GM12878 (cell line): ENCODE measurements around the gene DNAJC28. TPM values are rescaled to one million over a fixed set of nuclear protein-coding genes. Genes with fewer than 3 reads are reported as not detected.

Source experiments
- EGR1 ChIP-seq, 2 experiments: IDR thresholded peaks; 1 replicate in 1 of 2; 2 replicates in 1 of 2; pipeline ENCODE4 v1.6.1; 2011 to 2012; ENCODE audit warnings: low read depth in 2 of 2, low read length in 2 of 2, borderline replicate concordance in 1 of 2, mild to moderate bottlenecking in 1 of 2, moderate library complexity in 1 of 2
- HCFC1 ChIP-seq: fragments of 150-350 bp; IDR thresholded peaks from 2 replicates; pipeline ENCODE4 v1.6.1; 2014; ENCODE audit warnings: low read length
- HDAC6 ChIP-seq: fragments of 200-600 bp; sonication (generic); IDR thresholded peaks from one replicate; pipeline ENCODE4 v1.8.0; 2017; ENCODE audit warnings: antibody characterized with exemption; ENCODE audit not compliant: unreplicated experiment
- MEF2A ChIP-seq: IDR thresholded peaks from 2 replicates; pipeline ENCODE4 v1.6.1; 2011; ENCODE audit warnings: low read depth, mild to moderate bottlenecking, low read length, moderate library complexity; ENCODE audit not compliant: insufficient read depth
- NBN ChIP-seq: fragments of 450-650 bp; IDR thresholded peaks from 2 replicates; pipeline ENCODE4 v1.6.1; 2016
- NFYB ChIP-seq: IDR thresholded peaks from 2 replicates; pipeline ENCODE4 v1.6.1; 2011; ENCODE audit warnings: low read depth, mild to moderate bottlenecking, low read length, improper control_type of control experiment, moderate library complexity; ENCODE audit not compliant: insufficient read depth
- NRF1 ChIP-seq: conservative IDR thresholded peaks from 2 replicates; pipeline ENCODE4 v1.6.1; 2011; ENCODE audit warnings: mild to moderate bottlenecking, low read depth, low read length, improper control_type of control experiment
- PKNOX1 ChIP-seq: fragments of 450-650 bp; IDR thresholded peaks from 2 replicates; pipeline ENCODE4 v1.6.1; 2016; ENCODE audit warnings: mild to moderate bottlenecking
- POLR2AphosphoS2 ChIP-seq: IDR thresholded peaks from 2 replicates; pipeline ENCODE4 v1.6.1; 2011; ENCODE audit warnings: low read depth, mild to moderate bottlenecking, low read length, improper control_type of control experiment, moderate library complexity
- RAD21 ChIP-seq: IDR thresholded peaks from 2 replicates; pipeline ENCODE4 v1.6.1; 2011; ENCODE audit warnings: mild to moderate bottlenecking, low read depth, low read length, moderate library complexity; ENCODE audit not compliant: insufficient read depth
- RB1 ChIP-seq: fragments of 450-650 bp; formaldehyde crosslinking; IDR thresholded peaks from 2 replicates; pipeline ENCODE4 v1.6.1; 2017; ENCODE audit warnings: mild to moderate bottlenecking, borderline replicate concordance
- RCOR1 ChIP-seq: conservative IDR thresholded peaks from 2 replicates; pipeline ENCODE4 v1.6.1; 2012; ENCODE audit warnings: low read depth, low read length, improper control_type of control experiment
- RELB ChIP-seq: fragments of 450-650 bp; IDR thresholded peaks from 2 replicates; pipeline ENCODE4 v1.6.1; 2017; ENCODE audit warnings: low read depth, mild to moderate bottlenecking, moderate library complexity
- SP1 ChIP-seq: IDR thresholded peaks from one replicate; pipeline ENCODE4 v1.6.1; 2011; ENCODE audit warnings: low read depth, low read length
- SPI1 ChIP-seq: IDR thresholded peaks from 2 replicates; pipeline ENCODE4 v1.6.1; 2011; ENCODE audit warnings: low read depth, mild to moderate bottlenecking, low read length, moderate library complexity, borderline replicate concordance; ENCODE audit not compliant: insufficient read depth
- SUPT20H ChIP-seq: IDR thresholded peaks from 2 replicates; pipeline ENCODE4 v1.6.1; 2011; ENCODE audit warnings: low read depth, mild to moderate bottlenecking, low read length, moderate library complexity, borderline replicate concordance; ENCODE audit not compliant: control insufficient read depth
- TARDBP ChIP-seq: IDR thresholded peaks from 2 replicates; pipeline ENCODE4 v1.6.1; 2016; ENCODE audit warnings: borderline replicate concordance
- TBL1XR1 ChIP-seq: IDR thresholded peaks from 2 replicates; pipeline ENCODE4 v1.6.1; 2012; ENCODE audit warnings: low read depth, low read length, improper control_type of control experiment
- WRNIP1 ChIP-seq: IDR thresholded peaks from 2 replicates; pipeline ENCODE4 v1.6.1; 2011; ENCODE audit warnings: low read depth, low read length, improper control_type of control experiment, borderline replicate concordance
- ZBTB4 ChIP-seq: fragments of 450-650 bp; formaldehyde crosslinking; IDR thresholded peaks from 2 replicates; pipeline ENCODE4 v1.4.0; 2022; ENCODE audit warnings: mild to moderate bottlenecking, moderate library complexity
- ZNF207 ChIP-seq: fragments of 450-650 bp; IDR thresholded peaks from 2 replicates; pipeline ENCODE4 v1.6.1; 2014; ENCODE audit warnings: antibody characterized with exemption, mild to moderate bottlenecking, borderline replicate concordance
- ZNF217 ChIP-seq: fragments of 450-650 bp; IDR thresholded peaks from 2 replicates; pipeline ENCODE4 v1.6.1; 2017; ENCODE audit warnings: antibody characterized with exemption, mild to moderate bottlenecking
- ZNF622 ChIP-seq: fragments of 450-650 bp; IDR thresholded peaks from 2 replicates; pipeline ENCODE4 v1.6.1; 2017; ENCODE audit warnings: mild to moderate bottlenecking, inconsistent platforms
- polyA plus RNA-seq, 11 experiments: library from polyadenylated mRNA; depleted of rRNA in 4 of 11; unstranded in 6 of 11; stranded (reverse) in 5 of 11; fragments of >200 nt; fragmentation: Nextera tagmentation in 4 of 11; fragmentation: Illumina TruSeq in 1 of 11; extraction: Ambion mirVana in 4 of 11; extraction: Trizol in 1 of 11; gene quantifications; 1 replicate in 1 of 11; 2 replicates in 10 of 11; pipeline versions ENCODE4 v1.2.1 to v1.2.3, GENCODE V29; 2011 to 2016; ENCODE audit warnings: inconsistent platforms in 2 of 11, missing spikeins in 2 of 11, low read depth in 1 of 11
- total RNA-seq, 4 experiments: library from RNA; depleted of rRNA in 3 of 4; stranded (reverse); fragments of >200 nt in 3 of 4; fragmentation: Illumina TruSeq in 1 of 4; extraction: Trizol in 1 of 4; gene quantifications; 2 replicates each; pipeline versions ENCODE4 v1.2.1 to v1.2.3, GENCODE V29; 2013 to 2021
- TF ChIP-seq, protein P1 (sequence below): IDR thresholded peaks from 2 replicates; pipeline ENCODE4 v1.6.1; 2011; ENCODE audit warnings: low read depth, low read length, improper control_type of control experiment, borderline replicate concordance

The DNAJC28 gene
- total and polyA plus RNA-seq, 10 of the 15 experiments (the other 5 are each of a cell fraction or from before 2014, with no cell fraction given): 0.26 to 0.77 (median 0.54) TPM

DNA sequence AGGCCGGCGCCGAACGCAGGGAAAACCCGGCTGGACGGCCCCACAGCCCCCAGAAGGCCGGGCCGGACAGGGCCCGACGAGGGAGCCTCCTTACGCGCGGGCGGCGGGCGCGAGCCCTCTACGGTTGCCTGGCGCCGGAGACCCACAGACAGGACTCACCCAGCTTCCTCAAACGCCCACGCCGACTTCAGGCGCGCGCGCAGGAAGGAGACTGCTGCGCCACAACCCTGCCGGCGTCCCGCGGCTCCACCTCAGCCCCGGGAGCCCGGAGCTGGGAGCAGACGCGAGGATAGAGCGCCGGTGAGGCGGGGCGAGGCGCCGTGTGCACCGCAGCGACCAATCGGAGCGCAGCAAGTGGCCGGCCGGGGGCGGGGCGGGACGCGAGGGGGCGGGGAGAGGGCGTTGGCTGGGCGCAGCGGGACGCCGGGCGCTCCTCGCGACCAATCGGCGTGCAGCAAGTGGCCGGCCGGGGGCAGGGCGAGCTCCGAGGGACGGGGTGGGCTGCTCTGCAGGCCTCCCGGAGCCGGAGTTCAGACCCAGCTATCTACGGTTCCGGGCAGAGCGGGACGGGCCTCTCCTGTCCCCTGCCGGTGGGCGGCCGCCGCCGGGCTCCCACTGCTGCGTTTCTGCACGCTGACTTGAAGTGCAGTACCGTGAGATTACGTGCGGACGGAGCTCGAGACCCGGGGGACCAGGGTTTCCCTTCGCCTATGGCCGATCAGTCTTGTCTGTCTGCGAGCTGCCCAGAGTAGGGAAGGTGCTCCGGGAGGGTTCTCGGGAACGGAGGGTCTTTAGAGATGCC, 11.6 kb downstream of the DNAJC28 start, which contains the start of gene TMEM50B (continued):
- TF ChIP-seq SPI1 (peak; percentile 32; the same call in 1 of the 2 replicates), MEF2A (no peak), SUPT20H (no peak), PKNOX1 (peak; percentile 47; the same call in 1 of the 2 replicates), RCOR1 (no peak), NFYB (peak; percentile 71; the same call in 1 of the 2 replicates), ZNF207 (peak; percentile 51), ZBTB4 (no peak), HDAC6 (peak; percentile 12), ZNF217 (no peak), NBN (peak; percentile 57; the same call in 1 of the 2 replicates), RB1 (no peak), TARDBP (no peak), WRNIP1 (no peak), RAD21 (peak; percentile 12; the same call in 1 of the 2 replicates), NRF1 (peak; percentile 51), SP1 (peak; percentile 45), HCFC1 (peak; percentile 26; the same call in 1 of the 2 replicates), POLR2AphosphoS2 (no peak), EGR1 (IDR thresholded peaks at IDR 0.05; ENCODE audit: borderline replicate concordance in 1 of 2, low read depth in 2 of 2, low read length in 2 of 2) (peak; percentile 65 to 97), RELB (peak; percentile 88), ZNF622 (no peak), TBL1XR1 (0 out of 2 replicates have a peak, but pooled peaks have one; percentile 16)
- TF ChIP-seq, protein P1, sequence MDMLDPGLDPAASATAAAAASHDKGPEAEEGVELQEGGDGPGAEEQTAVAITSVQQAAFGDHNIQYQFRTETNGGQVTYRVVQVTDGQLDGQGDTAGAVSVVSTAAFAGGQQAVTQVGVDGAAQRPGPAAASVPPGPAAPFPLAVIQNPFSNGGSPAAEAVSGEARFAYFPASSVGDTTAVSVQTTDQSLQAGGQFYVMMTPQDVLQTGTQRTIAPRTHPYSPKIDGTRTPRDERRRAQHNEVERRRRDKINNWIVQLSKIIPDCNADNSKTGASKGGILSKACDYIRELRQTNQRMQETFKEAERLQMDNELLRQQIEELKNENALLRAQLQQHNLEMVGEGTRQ: no peak
